Endothelial cell of umbilical vein (primary cell): ENCODE measurements around the gene RBM44. TPM values are rescaled to one million over a fixed set of nuclear protein-coding genes. Genes with fewer than 3 reads are reported as not detected.

Source experiments
- BruUV-seq: library from RNA; stranded (reverse); fragments of 400-500 nt; replicated peaks from 2 replicates; lab custom pipeline; 2021; lab: Mats Ljungman, UMichigan
- CTCF ChIA-PET: fragments of 300-600, 350-600 bp; sonication (Branson Sonifier 250); formaldehyde crosslinking; loops from one replicate; lab custom pipeline; 2021; ENCODE audit warnings: antibody characterized with exemption, inconsistent platforms; lab: Charles Lee
- POLR2A ChIA-PET: fragments of 300-600, 350-600 bp; sonication (Branson Sonifier 250); formaldehyde crosslinking; loops from one replicate; lab custom pipeline; 2021; ENCODE audit warnings: antibody characterized with exemption, inconsistent platforms; lab: Charles Lee
- DNase-seq: peaks from one replicate; pipeline ENCODE4 v3.0.0-alpha.2; 2011; ENCODE audit warnings: low read depth, low spot score
- FAIRE-seq: peaks from 2 replicates; lab custom pipeline; 2011; peaks lifted over from hg19 to GRCh38; lab: Jason Lieb, UNC
- H2AFZ ChIP-seq: 2 replicates; pipeline ENCODE4 v1.6.0; 2012; ENCODE audit warnings: low read depth, low read length, control low read depth, inconsistent platforms
- H3K27ac ChIP-seq: 2 replicates; pipeline ENCODE4 v1.5.1; 2011; ENCODE audit warnings: low read depth, mild to moderate bottlenecking, control low read depth, low read length, moderate library complexity; ENCODE audit not compliant: insufficient read depth
- H3K27me3 ChIP-seq, 2 experiments: 2 replicates each; pipeline versions ENCODE4 v1.6.0 to v1.6.1; 2011; ENCODE audit warnings: low read length in 2 of 2, mixed read lengths in 1 of 2; ENCODE audit not compliant: control insufficient read depth in 2 of 2, insufficient read depth in 2 of 2
- H3K36me3 ChIP-seq, 2 experiments: 2 replicates in 1 of 2; 3 replicates in 1 of 2; pipeline ENCODE4 v1.5.1; 2011; ENCODE audit warnings: low read length in 2 of 2, mild to moderate bottlenecking in 1 of 2, moderate library complexity in 1 of 2; ENCODE audit not compliant: control insufficient read depth in 2 of 2, insufficient read depth in 2 of 2; ENCODE audit errors: extremely low read depth in 1 of 2
- H3K4me1 ChIP-seq: 3 replicates; pipeline ENCODE4 v1.5.1; 2011; ENCODE audit warnings: mild to moderate bottlenecking, low read length; ENCODE audit not compliant: control insufficient read depth, insufficient read depth; ENCODE audit errors: extremely low read depth
- H3K4me2 ChIP-seq: 2 replicates; pipeline ENCODE4 v1.6.1; 2011; ENCODE audit warnings: low read length, control low read depth, mixed read lengths; ENCODE audit not compliant: insufficient read depth
- H3K4me3 ChIP-seq, 3 experiments: fragments of 200-600 bp in 1 of 3; sonication (generic), shearing (Covaris generic) in 1 of 3; replicated peaks in 1 of 3; 2 replicates each; pipeline ENCODE4 v1.5.1; 2011 to 2016; ENCODE audit warnings: control low read depth in 3 of 3, low read length in 3 of 3, mild to moderate bottlenecking in 2 of 3, inconsistent platforms in 1 of 3, low read depth in 1 of 3, moderate library complexity in 1 of 3; ENCODE audit not compliant: insufficient read depth in 1 of 3
- H3K79me2 ChIP-seq: 2 replicates; pipeline ENCODE4 v1.6.0; 2012; ENCODE audit warnings: low read length, inconsistent platforms; ENCODE audit not compliant: control insufficient read depth, insufficient read depth
- H3K9ac ChIP-seq: replicated peaks from 2 replicates; pipeline ENCODE3; 2011; ENCODE audit warnings: low read length, control low read depth; ENCODE audit not compliant: insufficient read depth; ENCODE audit errors: extremely low read depth
- H3K9me1 ChIP-seq: replicated peaks from 3 replicates; pipeline ENCODE4 v1.6.0; 2011; ENCODE audit warnings: mild to moderate bottlenecking, low read length; ENCODE audit not compliant: control insufficient read depth, insufficient read depth; ENCODE audit errors: extremely low read depth
- H3K9me3 ChIP-seq: replicated peaks from 2 replicates; pipeline ENCODE4 v1.5.1; 2012; ENCODE audit warnings: low read length, inconsistent platforms; ENCODE audit not compliant: control insufficient read depth, insufficient read depth
- H4K20me1 ChIP-seq: replicated peaks from 2 replicates; pipeline ENCODE3; 2011; ENCODE audit warnings: mild to moderate bottlenecking, low read length; ENCODE audit not compliant: control insufficient read depth, insufficient read depth; ENCODE audit errors: extremely low read depth
- EZH2 ChIP-seq: IDR thresholded peaks from 2 replicates; pipeline ENCODE4 v1.6.1; 2012; ENCODE audit warnings: borderline replicate concordance, low read depth, mild to moderate bottlenecking, moderate library complexity, low read length, inconsistent platforms; ENCODE audit not compliant: severe bottlenecking
- FOS ChIP-seq: IDR thresholded peaks from 2 replicates; pipeline ENCODE4 v1.6.1; 2011; ENCODE audit warnings: mild to moderate bottlenecking, low read length, moderate library complexity, borderline replicate concordance; ENCODE audit not compliant: insufficient read depth
- GATA2 ChIP-seq: IDR thresholded peaks from 2 replicates; pipeline ENCODE4 v1.7.0; 2011; ENCODE audit warnings: low read depth, mild to moderate bottlenecking, moderate library complexity, mixed read lengths, low read length; ENCODE audit not compliant: insufficient read length, insufficient read depth
- JUN ChIP-seq: IDR thresholded peaks from 2 replicates; pipeline ENCODE4 v1.6.1; 2011; ENCODE audit warnings: borderline replicate concordance, low read depth; ENCODE audit not compliant: insufficient read length, insufficient read depth
- MYC ChIP-seq: IDR thresholded peaks from one replicate; pipeline ENCODE4 v1.6.1; 2011; ENCODE audit warnings: mild to moderate bottlenecking, low read depth, low read length
- POLR2A ChIP-seq: IDR thresholded peaks from 2 replicates; pipeline ENCODE4 v1.6.1; 2012; ENCODE audit warnings: low read depth, mild to moderate bottlenecking, control low read depth, low read length
- POLR2AphosphoS5 ChIP-seq: IDR thresholded peaks from 2 replicates; pipeline ENCODE4 v1.6.1; 2012; ENCODE audit warnings: low read depth, mild to moderate bottlenecking, control low read depth, low read length, moderate library complexity; ENCODE audit not compliant: insufficient read depth
- dilution Hi-C: fragments of 300-500 bp; cut with MboI; formaldehyde crosslinking; loops from one replicate; pipeline ENCODE4 v1.15.0; 2019; ENCODE audit warnings: low sequenced_read_pairs; ENCODE audit not compliant: extremely low pct_ligation_motif_present
- intact Hi-C: fragments of 100-400 bp; cut with micrococcal nuclease; formaldehyde crosslinking; loops from one replicate; pipeline ENCODE4 v1.10.0; 2022
- polyA plus RNA-seq, 4 experiments: library from polyadenylated mRNA; depleted of rRNA in 3 of 4; stranded (reverse) in 3 of 4; unstranded in 1 of 4; fragments of >200 nt; gene quantifications; 2 replicates each; pipeline versions ENCODE4 v1.2.1 to v1.2.3, GENCODE V29; 2011 to 2012; ENCODE audit warnings: missing spikeins in 1 of 4
- total RNA-seq: library from RNA; stranded (reverse); gene quantifications from 2 replicates; pipeline ENCODE4 v1.2.3, GENCODE V29; 2021
- TF ChIP-seq, protein P1 (sequence below), 2 donors: IDR thresholded peaks; 1 replicate in 1 of 2; 2 replicates in 1 of 2; pipeline ENCODE4 v1.5.1; 2011; ENCODE audit warnings: low read length in 2 of 2, mild to moderate bottlenecking in 2 of 2, moderate library complexity in 2 of 2, control low read depth in 1 of 2, inconsistent platforms in 1 of 2, low read depth in 1 of 2; ENCODE audit not compliant: insufficient read depth in 1 of 2; ENCODE audit errors: extremely low read depth in 1 of 2
- TF ChIP-seq, protein P2 (sequence below): IDR thresholded peaks from 2 replicates; pipeline ENCODE4 v1.6.1; 2011; ENCODE audit not compliant: insufficient read depth, insufficient read length

RBM44 gene
- total and polyA plus RNA-seq, 2 donors (not counting 3 experiments of a cell fraction or from before 2014, with no cell fraction given): 0.14 to 0.53 TPM

DNA sequence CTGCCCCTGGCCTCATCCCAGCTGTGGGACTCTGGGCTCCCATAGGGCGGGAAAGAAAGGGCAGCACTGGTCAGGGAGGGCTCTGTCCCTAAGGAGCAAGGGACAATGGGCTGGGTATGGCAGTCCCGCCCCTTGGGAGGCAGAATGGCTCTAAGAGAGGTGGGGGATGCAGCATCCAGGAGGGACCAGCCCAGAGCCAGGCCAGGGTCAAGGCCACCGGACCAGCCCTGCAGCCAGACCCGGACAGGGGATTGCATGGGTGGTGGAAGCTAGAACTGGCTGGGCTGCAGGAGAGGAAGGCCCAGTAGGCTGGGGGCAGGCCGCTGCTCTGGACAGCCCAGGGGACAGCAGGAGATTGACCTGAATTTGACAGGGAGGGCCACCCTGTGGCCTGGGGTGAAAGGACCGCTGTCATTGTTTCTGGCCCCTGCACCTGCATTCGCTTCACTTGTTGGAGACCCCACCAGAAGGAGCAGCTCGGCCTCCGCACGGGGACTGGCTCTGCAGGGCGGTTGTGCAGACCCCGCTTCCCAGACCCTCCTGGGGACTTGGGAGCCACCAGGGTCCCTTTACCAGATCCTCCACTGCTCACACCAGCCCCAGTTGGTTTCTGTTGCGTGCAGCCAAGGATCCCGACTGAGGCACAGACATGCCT lies 75.4 kb downstream of the RBM44 start:
- TF ChIP-seq, protein P1, sequence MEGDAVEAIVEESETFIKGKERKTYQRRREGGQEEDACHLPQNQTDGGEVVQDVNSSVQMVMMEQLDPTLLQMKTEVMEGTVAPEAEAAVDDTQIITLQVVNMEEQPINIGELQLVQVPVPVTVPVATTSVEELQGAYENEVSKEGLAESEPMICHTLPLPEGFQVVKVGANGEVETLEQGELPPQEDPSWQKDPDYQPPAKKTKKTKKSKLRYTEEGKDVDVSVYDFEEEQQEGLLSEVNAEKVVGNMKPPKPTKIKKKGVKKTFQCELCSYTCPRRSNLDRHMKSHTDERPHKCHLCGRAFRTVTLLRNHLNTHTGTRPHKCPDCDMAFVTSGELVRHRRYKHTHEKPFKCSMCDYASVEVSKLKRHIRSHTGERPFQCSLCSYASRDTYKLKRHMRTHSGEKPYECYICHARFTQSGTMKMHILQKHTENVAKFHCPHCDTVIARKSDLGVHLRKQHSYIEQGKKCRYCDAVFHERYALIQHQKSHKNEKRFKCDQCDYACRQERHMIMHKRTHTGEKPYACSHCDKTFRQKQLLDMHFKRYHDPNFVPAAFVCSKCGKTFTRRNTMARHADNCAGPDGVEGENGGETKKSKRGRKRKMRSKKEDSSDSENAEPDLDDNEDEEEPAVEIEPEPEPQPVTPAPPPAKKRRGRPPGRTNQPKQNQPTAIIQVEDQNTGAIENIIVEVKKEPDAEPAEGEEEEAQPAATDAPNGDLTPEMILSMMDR (IDR thresholded peaks at IDR 0.05; ENCODE audit: extremely low read depth in 1 of 2, insufficient read depth in 1 of 2, low read depth in 1 of 2, low read length in 2 of 2): no peak
- TF ChIP-seq POLR2AphosphoS5 (no peak), MYC (no peak), GATA2 (no peak), FOS (no peak), JUN (no peak), EZH2 (no peak), POLR2A (no peak)
- TF ChIP-seq, protein P2, sequence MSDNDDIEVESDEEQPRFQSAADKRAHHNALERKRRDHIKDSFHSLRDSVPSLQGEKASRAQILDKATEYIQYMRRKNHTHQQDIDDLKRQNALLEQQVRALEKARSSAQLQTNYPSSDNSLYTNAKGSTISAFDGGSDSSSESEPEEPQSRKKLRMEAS: no peak
- Histone ChIP-seq H3K9me1 (no peaks in the 10 kb centered on the region), H3K9me3 (no peaks in the 10 kb centered on the region), H3K79me2 (no peaks in the 10 kb centered on the region), H3K27me3 (no peaks in the 10 kb centered on the region), H3K27ac (no peak overlapping the region), H3K9ac (no peak overlapping the region), H3K4me2 (no peak overlapping the region), H4K20me1 (no peaks in the 10 kb centered on the region), H3K4me1 (no peaks in the 10 kb centered on the region), H3K4me3 (no peak overlapping the region), H3K36me3 (no peaks in the 10 kb centered on the region), H2AFZ (no peak overlapping the region)
- ChIA-PET POLR2A (no interaction called here), CTCF (no interaction called here)
- DNase-seq (no peak), FAIRE-seq (no peak)
- dilution Hi-C loops (no loop called here), intact Hi-C loops (no loop called here)
- no TSS peak for BruUV-seq
